Stomach (tissue), 4 donors: ENCODE results near the gene LTBP4.

Source experiments
- POLR2A ChIP-seq, 4 donors: fragments of 450-650 bp; IDR thresholded peaks; one replicate each; pipeline ENCODE4 v1.6.1; 2016; ENCODE audit warnings: antibody characterized with exemption in 4 of 4, control low read depth in 2 of 4, mild to moderate bottlenecking in 1 of 4, moderate library complexity in 1 of 4
- TF ChIP-seq, protein P1 (sequence below), 7 experiments: fragments of 450-650 bp in 4 of 7; fragments of 200-600 bp in 3 of 7; sonication (generic) in 3 of 7; IDR thresholded peaks; one replicate each; pipeline ENCODE4 v1.5.1; 2016 to 2019; ENCODE audit warnings: antibody characterized with exemption in 7 of 7, control low read depth in 2 of 7, mild to moderate bottlenecking in 1 of 7

DNA sequence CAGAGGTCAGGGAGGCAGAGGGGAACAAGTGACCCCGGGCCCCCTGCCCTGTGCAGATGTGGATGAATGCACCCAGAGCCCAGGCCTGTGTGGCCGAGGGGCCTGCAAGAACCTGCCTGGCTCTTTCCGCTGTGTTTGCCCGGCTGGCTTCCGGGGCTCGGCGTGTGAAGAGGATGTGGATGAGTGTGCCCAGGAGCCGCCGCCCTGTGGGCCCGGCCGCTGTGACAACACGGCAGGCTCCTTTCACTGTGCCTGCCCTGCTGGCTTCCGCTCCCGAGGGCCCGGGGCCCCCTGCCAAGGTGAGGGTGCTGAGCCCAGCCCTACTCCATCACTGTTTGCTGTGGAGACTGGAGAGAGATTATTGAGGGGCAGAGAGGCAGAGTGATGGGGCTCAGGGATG lies 9.9 kb downstream of the LTBP4 start:
- TF ChIP-seq POLR2A (IDR thresholded peaks at IDR 0.05) = no peak
- TF ChIP-seq, protein P1, sequence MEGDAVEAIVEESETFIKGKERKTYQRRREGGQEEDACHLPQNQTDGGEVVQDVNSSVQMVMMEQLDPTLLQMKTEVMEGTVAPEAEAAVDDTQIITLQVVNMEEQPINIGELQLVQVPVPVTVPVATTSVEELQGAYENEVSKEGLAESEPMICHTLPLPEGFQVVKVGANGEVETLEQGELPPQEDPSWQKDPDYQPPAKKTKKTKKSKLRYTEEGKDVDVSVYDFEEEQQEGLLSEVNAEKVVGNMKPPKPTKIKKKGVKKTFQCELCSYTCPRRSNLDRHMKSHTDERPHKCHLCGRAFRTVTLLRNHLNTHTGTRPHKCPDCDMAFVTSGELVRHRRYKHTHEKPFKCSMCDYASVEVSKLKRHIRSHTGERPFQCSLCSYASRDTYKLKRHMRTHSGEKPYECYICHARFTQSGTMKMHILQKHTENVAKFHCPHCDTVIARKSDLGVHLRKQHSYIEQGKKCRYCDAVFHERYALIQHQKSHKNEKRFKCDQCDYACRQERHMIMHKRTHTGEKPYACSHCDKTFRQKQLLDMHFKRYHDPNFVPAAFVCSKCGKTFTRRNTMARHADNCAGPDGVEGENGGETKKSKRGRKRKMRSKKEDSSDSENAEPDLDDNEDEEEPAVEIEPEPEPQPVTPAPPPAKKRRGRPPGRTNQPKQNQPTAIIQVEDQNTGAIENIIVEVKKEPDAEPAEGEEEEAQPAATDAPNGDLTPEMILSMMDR (IDR thresholded peaks at IDR 0.05) = no peak
